Measurements from ENCODE around the gene TFF3. TPM values are rescaled to one million over a fixed set of nuclear protein-coding genes. Genes with fewer than 3 reads are reported as not detected.

TFF3 gene
- total and polyA plus RNA-seq, 2 of the 4 experiments (the other 2 are of a cell fraction): not detected

GRCh38 chr21:42320791-42321190, 5.6 kb upstream of the TFF3 start:
- Histone ChIP-seq H3K4ac (ENCODE audit: low read depth, low read length) (no peak overlapping the region), H3K9ac (ENCODE audit: low read depth, low read length) (no peak overlapping the region), H2AK5ac (ENCODE audit: low read depth, low read length) (no peak overlapping the region), H4K5ac (ENCODE audit: low read depth, low read length) (no peak overlapping the region), H4K8ac (ENCODE audit: low read depth in 2 of 2, low read length in 2 of 2) (no peak overlapping the region), H3K9me1 (ENCODE audit: insufficient read depth, low read length) (no peaks in the 10 kb centered on the region), H3K18ac (ENCODE audit: low read depth, low read length) (no peak overlapping the region), H3K14ac (replicated peaks; ENCODE audit: low read depth, low read length) (no peak overlapping the region), H3K79me1 (ENCODE audit: low read depth in 1 of 2, low read length in 2 of 2) (no peaks in the 10 kb centered on the region), H3K27me3 (ENCODE audit: control insufficient read depth, insufficient read depth, low read length) (peaks cover 30% of the 10 kb centered on the region), H2AFZ (replicated peaks; ENCODE audit: low read length, poor library complexity) (no peak overlapping the region), H4K91ac (ENCODE audit: insufficient read depth, low read depth, low read length) (no peak overlapping the region), H4K20me1 (ENCODE audit: insufficient read depth, low read length) (no peaks in the 10 kb centered on the region; the same call in 1 of the 2 replicates), H2BK20ac (ENCODE audit: low read depth, low read length) (no peak overlapping the region), H3K36me3 (ENCODE audit: control insufficient read depth, insufficient read depth, low read length) (no peaks in the 10 kb centered on the region), H3K27ac (ENCODE audit: insufficient read depth, low read length) (no peak overlapping the region), H2BK5ac (ENCODE audit: low read depth, low read length, poor library complexity, severe bottlenecking) (no peak overlapping the region), H2AK9ac (replicated peaks; ENCODE audit: low read depth, low read length, poor library complexity) (no peak overlapping the region), H3K4me2 (ENCODE audit: low read depth, low read length) (no peak overlapping the region), H2BK15ac (ENCODE audit: low read depth, low read length) (no peak overlapping the region), H2BK120ac (ENCODE audit: low read depth, low read length) (no peak overlapping the region), H3K4me3 (ENCODE audit: insufficient read depth, low read depth, low read length) (no peak overlapping the region), H3K9me3 (ENCODE audit: control insufficient read depth, insufficient read depth, low read length) (no peaks in the 10 kb centered on the region), H3K56ac (ENCODE audit: extremely low read depth, insufficient read depth, low read length) (no peak overlapping the region), H3K23ac (ENCODE audit: low read depth, low read length) (no peak overlapping the region), H3K4me1 (ENCODE audit: control insufficient read depth, insufficient read depth, low read length) (no peaks in the 10 kb centered on the region)
- intact Hi-C loops (cut with micrococcal nuclease) (no loop called here), in situ Hi-C loops (cut with MboI; ENCODE audit: low sequenced_read_pairs) (no loop called here), dilution Hi-C loops (cut with HindIII; ENCODE audit: low sequenced_read_pairs, unreplicated experiment) (no loop called here)
- ChIA-PET CTCF (no interaction called here), POLR2A (ENCODE audit: unreplicated experiment) (no interaction called here)
- no peak for TF ChIP-seq RFX5 (IDR thresholded peaks at IDR 0.05; ENCODE audit: low read depth, low read length)
- TF ChIP-seq CTCF (conservative IDR thresholded peaks at IDR 0.05; ENCODE audit: low read depth, low read length): no peak
- TF ChIP-seq MAFK (IDR thresholded peaks at IDR 0.05; ENCODE audit: low read depth, low read length): no peak
- TF ChIP-seq FOS (IDR thresholded peaks at IDR 0.05; ENCODE audit: low read depth, low read length): no peak
- TF ChIP-seq ELK1 (IDR thresholded peaks at IDR 0.05; ENCODE audit: borderline replicate concordance, low read depth, low read length): no peak
- no peak for TF ChIP-seq MAZ (IDR thresholded peaks at IDR 0.05; ENCODE audit: borderline replicate concordance, low read depth, low read length)
- ATAC-seq (ENCODE audit: low read depth) (no peak), DNase-seq (no peak)
- BruUV-seq (replicated peaks): no TSS peak
- 60% methylated on average over 3 of the region's 8 CpGs; no CpG with 5 or more reads in 1 of the 2 experiments for WGBS, 2 experiments (ENCODE audit: extremely low coverage in 2 of 2, insufficient read length in 1 of 2)
